ENCODE data around the gene ARAP3. TPM values are rescaled to one million over a fixed set of nuclear protein-coding genes. Genes with fewer than 3 reads are reported as not detected.

Gene ARAP3
- total and polyA plus RNA-seq, 9 of the 15 experiments (the other 6 are each of a cell fraction or from before 2014, with no cell fraction given), result 0.83 to 25.7 (median 6.4) TPM

- TF ChIP-seq ZNF512 (tag; IDR thresholded peaks at IDR 0.05) (no peak), ZNF586 (CRISPR knock-in tag; conservative IDR thresholded peaks at IDR 0.05) (no peak), HDAC1 (IDR thresholded peaks at IDR 0.05) (0 out of 4 replicates have a peak, but pooled peaks of 1 of the 2 experiments have one; percentile 31), ATF2 (CRISPR knock-in tag; IDR thresholded peaks at IDR 0.05) (no peak), TEAD1 (CRISPR knock-in tag; IDR thresholded peaks at IDR 0.05) (no peak), ZNF146 (CRISPR knock-in tag; IDR thresholded peaks at IDR 0.05; ENCODE audit: unreplicated experiment) (no peak), FOXA3 (CRISPR knock-in tag; conservative IDR thresholded peaks at IDR 0.05 in 1 of 2, IDR thresholded peaks at IDR 0.05 in 1 of 2) (no peak)
These were observed 48.0 kb downstream of the ARAP3 start (continued) for GRCh38 chr5:141633871-141634561.

All from K562 (cell line).